Measurements from ENCODE around the gene NMNAT2. TPM values are rescaled to one million over a fixed set of nuclear protein-coding genes. Genes with fewer than 3 reads are reported as not detected.
"Not testable (repeated sequence)": the region's sequence is repeated elsewhere in the genome, so short reads cannot be mapped to it uniquely, and the experiment has no call there.

Gene NMNAT2
- total and polyA plus RNA-seq, 7 donors, result under 0.01 to 5.5 (median 3.6) TPM

DNA sequence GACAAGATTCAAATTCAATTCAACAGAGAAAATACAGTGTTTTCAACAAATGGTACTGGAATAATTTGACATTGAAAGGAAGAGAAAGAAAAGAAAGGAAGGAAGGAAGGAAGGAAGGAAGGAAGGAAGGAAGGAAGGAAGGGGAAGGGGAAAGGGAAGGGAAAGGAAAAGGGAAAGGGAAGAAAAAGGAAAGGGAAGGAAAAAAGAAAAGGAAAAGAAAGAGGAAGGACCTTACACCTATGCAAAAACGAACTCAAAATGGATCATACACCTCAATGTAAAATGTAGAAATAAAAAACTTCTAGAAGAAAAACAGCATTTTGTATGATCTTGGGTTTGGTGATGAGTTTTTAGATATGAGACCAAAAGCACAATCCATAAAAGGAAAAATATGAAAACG, 19.9 kb upstream of the NMNAT2 start:
- Histone ChIP-seq H3K27ac (no peak overlapping the region), H3K4me3 (no peak overlapping the region), H3K27me3 (no peaks in the 10 kb centered on the region), H3K9me3 (no peaks in the 10 kb centered on the region), H3K36me3 (no peaks in the 10 kb centered on the region), H3K4me1 (no peaks in the 10 kb centered on the region)
- TF ChIP-seq POLR2AphosphoS5 (IDR thresholded peaks at IDR 0.05) (no peak), EP300 (IDR thresholded peaks at IDR 0.05) (no peak), POLR2A (IDR thresholded peaks at IDR 0.05) (no peak)
- TF ChIP-seq, protein P1, sequence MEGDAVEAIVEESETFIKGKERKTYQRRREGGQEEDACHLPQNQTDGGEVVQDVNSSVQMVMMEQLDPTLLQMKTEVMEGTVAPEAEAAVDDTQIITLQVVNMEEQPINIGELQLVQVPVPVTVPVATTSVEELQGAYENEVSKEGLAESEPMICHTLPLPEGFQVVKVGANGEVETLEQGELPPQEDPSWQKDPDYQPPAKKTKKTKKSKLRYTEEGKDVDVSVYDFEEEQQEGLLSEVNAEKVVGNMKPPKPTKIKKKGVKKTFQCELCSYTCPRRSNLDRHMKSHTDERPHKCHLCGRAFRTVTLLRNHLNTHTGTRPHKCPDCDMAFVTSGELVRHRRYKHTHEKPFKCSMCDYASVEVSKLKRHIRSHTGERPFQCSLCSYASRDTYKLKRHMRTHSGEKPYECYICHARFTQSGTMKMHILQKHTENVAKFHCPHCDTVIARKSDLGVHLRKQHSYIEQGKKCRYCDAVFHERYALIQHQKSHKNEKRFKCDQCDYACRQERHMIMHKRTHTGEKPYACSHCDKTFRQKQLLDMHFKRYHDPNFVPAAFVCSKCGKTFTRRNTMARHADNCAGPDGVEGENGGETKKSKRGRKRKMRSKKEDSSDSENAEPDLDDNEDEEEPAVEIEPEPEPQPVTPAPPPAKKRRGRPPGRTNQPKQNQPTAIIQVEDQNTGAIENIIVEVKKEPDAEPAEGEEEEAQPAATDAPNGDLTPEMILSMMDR (IDR thresholded peaks at IDR 0.05), result no peak
- intact Hi-C loops (cut with DNase I), result no loop called here
- 84 to 89% methylated on average over 2 of the region's 2 CpGs for WGBS, 2 donors
- DNase-seq, result no peak

- intact Hi-C loops (cut with DNase I), result no loop called here
- 87 to 93% methylated on average over 2 of the region's 2 CpGs for WGBS, 2 donors
- TF ChIP-seq, protein P1 (IDR thresholded peaks at IDR 0.05), result no peak
- TF ChIP-seq POLR2AphosphoS5 (IDR thresholded peaks at IDR 0.05) (no peak), EP300 (IDR thresholded peaks at IDR 0.05) (no peak), POLR2A (IDR thresholded peaks at IDR 0.05) (no peak)
- Histone ChIP-seq H3K36me3 (no peaks in the 10 kb centered on the region), H3K27me3 (no peaks in the 10 kb centered on the region), H3K4me3 (no peak overlapping the region), H3K9me3 (no peaks in the 10 kb centered on the region), H3K4me1 (no peaks in the 10 kb centered on the region), H3K27ac (no peak overlapping the region)
- no peak for DNase-seq
These were observed 17.3 kb upstream of the NMNAT2 start for GRCh38 chr1:183435497-183435896.

DNA sequence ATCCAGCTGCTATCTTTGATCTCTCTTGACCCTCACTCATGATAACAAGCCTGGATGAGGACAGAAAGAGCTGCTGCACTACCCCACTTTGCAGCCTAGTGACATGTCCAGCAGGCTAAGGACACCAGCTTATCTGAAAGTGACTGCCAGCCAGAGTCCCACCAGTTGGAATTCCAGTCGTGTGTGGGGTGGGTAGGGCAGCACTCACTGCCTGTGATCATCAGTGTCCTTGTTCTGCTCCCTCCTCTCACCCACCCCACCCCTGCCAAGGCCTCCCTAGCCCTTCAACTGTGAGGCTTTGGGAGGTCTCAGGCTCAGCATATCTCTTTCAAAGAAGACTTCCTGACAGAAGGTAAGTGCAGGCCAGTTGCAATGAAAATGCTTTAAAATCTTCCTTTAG, 15.5 kb upstream of the NMNAT2 start:
- no peak overlapping the region for H3K4me3 ChIP-seq
- 40 to 59% methylated on average over 1 of the region's 1 CpG for WGBS, 2 donors
- intact Hi-C loops (cut with DNase I), result no loop called here
- H3K27me3 ChIP-seq, result no peaks in the 10 kb centered on the region
- no peaks in the 10 kb centered on the region for H3K4me1 ChIP-seq
- no peaks in the 10 kb centered on the region for H3K36me3 ChIP-seq
- no peak for DNase-seq
- TF ChIP-seq POLR2A (IDR thresholded peaks at IDR 0.05) (no peak), POLR2AphosphoS5 (IDR thresholded peaks at IDR 0.05) (no peak), EP300 (IDR thresholded peaks at IDR 0.05) (no peak)
- TF ChIP-seq, protein P1 (IDR thresholded peaks at IDR 0.05), result no peak
- no peak overlapping the region for H3K27ac ChIP-seq
- no peaks in the 10 kb centered on the region for H3K9me3 ChIP-seq

- Histone ChIP-seq H3K27ac (no peak overlapping the region), H3K4me1 (no peaks in the 10 kb centered on the region), H3K9me3 (no peaks in the 10 kb centered on the region), H3K4me3 (no peak overlapping the region), H3K27me3 (no peaks in the 10 kb centered on the region), H3K36me3 (no peaks in the 10 kb centered on the region)
- no peak for DNase-seq
- 17 to 51% methylated on average over 2 of the region's 2 CpGs for WGBS, 2 donors
- TF ChIP-seq POLR2AphosphoS5 (IDR thresholded peaks at IDR 0.05), result no peak
- TF ChIP-seq, protein P1 (IDR thresholded peaks at IDR 0.05), result no peak
- TF ChIP-seq POLR2A (IDR thresholded peaks at IDR 0.05), result no peak
- intact Hi-C loops (cut with DNase I), result no loop called here
These were observed 14.3 kb upstream of the NMNAT2 start for GRCh38 chr1:183432548-183432875.

GRCh38 chr1:183431840-183432547, 13.8 kb upstream of the NMNAT2 start:
- TF ChIP-seq, protein P1 (IDR thresholded peaks at IDR 0.05), result no peak
- TF ChIP-seq POLR2A (IDR thresholded peaks at IDR 0.05) (no peak), POLR2AphosphoS5 (IDR thresholded peaks at IDR 0.05) (no peak), EP300 (IDR thresholded peaks at IDR 0.05) (no peak)
- no peaks in the 10 kb centered on the region for H3K9me3 ChIP-seq

DNA sequence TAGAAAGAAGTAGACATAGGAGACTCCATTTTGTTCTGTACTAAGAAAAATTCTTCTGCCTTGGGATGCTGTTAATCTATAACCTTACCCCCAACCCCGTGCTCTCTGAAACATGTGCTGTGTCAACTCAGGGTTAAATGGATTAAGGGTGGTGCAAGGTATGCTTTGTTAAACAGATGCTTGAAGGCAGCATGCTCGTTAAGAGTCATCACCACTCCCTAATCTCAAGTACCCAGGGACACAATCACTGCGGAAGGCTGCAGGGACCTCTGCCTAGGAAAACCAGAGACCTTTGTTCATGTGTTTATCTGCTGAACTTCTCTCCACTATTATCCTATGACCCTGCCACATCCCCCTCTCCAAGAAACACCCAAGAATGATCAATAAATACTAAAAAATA, 9.4 kb upstream of the NMNAT2 start:
- H3K4me3 ChIP-seq; DNase-seq; H3K9me3 ChIP-seq; H3K27me3 ChIP-seq; intact Hi-C loops (cut with DNase I); H3K4me1 ChIP-seq; H3K36me3 ChIP-seq; H3K27ac ChIP-seq: not testable (repeated sequence)
- 29 to 69% methylated on average over 3 of the region's 3 CpGs for WGBS, 2 donors

More at GRCh38 chr1:183431840-183432547, 13.8 kb upstream of the NMNAT2 start:
- H3K27ac ChIP-seq, result no peak overlapping the region
- no peaks in the 10 kb centered on the region for H3K36me3 ChIP-seq
- intact Hi-C loops (cut with DNase I), result no loop called here
- H3K27me3 ChIP-seq, result no peaks in the 10 kb centered on the region
- no peak overlapping the region for H3K4me3 ChIP-seq
- 69 to 87% methylated on average over 4 of the region's 4 CpGs for WGBS, 2 donors
- no peaks in the 10 kb centered on the region for H3K4me1 ChIP-seq
- no peak for DNase-seq
